Retinal pigment epithelial cell (primary cell): ENCODE measurements around the gene DQX1.

Experiments
- DNase-seq: peaks from one replicate; pipeline ENCODE4 v3.0.0-alpha.2; 2010; ENCODE audit warnings: low read depth
- H3K4me3 ChIP-seq: 2 replicates; pipeline ENCODE4 v1.5.1; 2011; ENCODE audit warnings: mild to moderate bottlenecking, low read length, control low read depth, moderate library complexity
- TF ChIP-seq, protein P1 (sequence below): conservative IDR thresholded peaks from 2 replicates; pipeline ENCODE4 v1.5.1; 2011; ENCODE audit warnings: low read depth, low read length, control low read depth, inconsistent platforms

DQX1 gene, protein sequence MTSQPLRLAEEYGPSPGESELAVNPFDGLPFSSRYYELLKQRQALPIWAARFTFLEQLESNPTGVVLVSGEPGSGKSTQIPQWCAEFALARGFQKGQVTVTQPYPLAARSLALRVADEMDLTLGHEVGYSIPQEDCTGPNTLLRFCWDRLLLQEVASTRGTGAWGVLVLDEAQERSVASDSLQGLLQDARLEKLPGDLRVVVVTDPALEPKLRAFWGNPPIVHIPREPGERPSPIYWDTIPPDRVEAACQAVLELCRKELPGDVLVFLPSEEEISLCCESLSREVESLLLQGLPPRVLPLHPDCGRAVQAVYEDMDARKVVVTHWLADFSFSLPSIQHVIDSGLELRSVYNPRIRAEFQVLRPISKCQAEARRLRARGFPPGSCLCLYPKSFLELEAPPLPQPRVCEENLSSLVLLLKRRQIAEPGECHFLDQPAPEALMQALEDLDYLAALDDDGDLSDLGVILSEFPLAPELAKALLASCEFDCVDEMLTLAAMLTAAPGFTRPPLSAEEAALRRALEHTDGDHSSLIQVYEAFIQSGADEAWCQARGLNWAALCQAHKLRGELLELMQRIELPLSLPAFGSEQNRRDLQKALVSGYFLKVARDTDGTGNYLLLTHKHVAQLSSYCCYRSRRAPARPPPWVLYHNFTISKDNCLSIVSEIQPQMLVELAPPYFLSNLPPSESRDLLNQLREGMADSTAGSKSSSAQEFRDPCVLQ

DNA sequence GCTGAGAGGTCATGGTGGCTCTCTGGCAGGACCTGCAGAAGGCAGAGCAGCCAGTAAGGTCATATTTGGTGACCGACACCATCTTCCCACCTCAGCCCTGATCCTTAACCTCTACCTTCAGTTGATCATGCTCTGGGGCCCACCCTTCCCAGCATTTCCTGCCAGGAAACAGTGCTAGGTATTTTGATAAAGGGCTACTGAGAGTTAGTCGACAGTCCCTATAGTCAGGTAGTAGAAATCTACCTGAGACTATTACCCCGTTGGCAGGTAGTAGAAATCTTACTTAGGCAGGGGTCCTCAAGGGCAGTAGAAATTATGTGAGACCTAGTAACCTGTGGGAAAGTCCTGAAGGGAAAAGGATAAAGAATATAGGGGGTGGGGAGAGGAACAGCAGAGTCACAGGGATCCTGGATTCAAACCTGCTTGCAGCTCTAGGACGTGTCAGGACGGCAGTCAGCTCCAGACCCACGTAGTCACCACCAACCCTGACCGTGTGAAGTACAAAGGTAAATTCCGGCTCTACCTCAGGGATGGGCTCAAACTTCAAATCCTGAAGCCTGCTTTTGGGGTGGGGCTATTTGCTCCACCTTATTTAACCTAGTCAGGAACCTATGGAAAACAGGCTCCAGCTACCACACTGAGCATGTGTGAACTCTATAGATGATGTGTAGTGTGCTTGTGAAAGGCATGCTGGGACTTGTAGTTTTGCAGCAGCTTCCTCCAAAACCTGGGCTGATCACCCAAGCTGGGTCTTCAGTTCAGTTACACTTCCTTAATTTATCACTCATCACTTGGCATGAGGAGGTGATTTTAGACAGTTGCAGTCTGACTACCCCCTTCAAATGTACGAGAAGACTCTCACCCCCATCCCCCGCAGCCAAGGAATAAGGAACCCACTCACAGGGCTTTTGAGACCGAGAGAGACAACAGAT lies at the start of gene DQX1:
DQX1 (minus strand) TSS at position 515 of the 932 bp plus-strand sequence; CDS start at position 13, 502 bp downstream.
- H3K4me3 ChIP-seq = no peak within 1 kb of the TSS
- no peak for DNase-seq
- TF ChIP-seq, protein P1, sequence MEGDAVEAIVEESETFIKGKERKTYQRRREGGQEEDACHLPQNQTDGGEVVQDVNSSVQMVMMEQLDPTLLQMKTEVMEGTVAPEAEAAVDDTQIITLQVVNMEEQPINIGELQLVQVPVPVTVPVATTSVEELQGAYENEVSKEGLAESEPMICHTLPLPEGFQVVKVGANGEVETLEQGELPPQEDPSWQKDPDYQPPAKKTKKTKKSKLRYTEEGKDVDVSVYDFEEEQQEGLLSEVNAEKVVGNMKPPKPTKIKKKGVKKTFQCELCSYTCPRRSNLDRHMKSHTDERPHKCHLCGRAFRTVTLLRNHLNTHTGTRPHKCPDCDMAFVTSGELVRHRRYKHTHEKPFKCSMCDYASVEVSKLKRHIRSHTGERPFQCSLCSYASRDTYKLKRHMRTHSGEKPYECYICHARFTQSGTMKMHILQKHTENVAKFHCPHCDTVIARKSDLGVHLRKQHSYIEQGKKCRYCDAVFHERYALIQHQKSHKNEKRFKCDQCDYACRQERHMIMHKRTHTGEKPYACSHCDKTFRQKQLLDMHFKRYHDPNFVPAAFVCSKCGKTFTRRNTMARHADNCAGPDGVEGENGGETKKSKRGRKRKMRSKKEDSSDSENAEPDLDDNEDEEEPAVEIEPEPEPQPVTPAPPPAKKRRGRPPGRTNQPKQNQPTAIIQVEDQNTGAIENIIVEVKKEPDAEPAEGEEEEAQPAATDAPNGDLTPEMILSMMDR = no peak

DNA sequence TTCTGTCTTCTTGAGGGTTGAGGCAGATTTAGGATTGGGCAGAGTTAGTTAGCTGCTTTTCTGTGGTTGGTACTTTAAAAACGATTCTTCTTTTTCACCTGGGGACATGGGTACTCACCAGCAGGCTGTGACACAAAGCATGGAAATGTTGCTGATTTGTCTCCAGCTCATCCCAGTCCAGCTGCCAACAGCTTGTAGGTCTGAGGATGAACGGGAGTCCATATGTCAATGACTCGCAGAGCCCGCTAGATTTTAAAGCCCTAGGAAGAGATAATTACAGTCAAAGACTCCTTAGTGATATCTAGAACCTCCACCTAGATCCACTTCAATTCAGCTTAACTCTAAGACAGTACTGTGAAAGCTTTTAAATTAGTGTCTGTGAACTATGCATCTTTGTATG lies 49.3 kb upstream of the DQX1 start:
- DNase-seq = no peak
- TF ChIP-seq, protein P1 = no peak
- no peak overlapping the region for H3K4me3 ChIP-seq

DNA sequence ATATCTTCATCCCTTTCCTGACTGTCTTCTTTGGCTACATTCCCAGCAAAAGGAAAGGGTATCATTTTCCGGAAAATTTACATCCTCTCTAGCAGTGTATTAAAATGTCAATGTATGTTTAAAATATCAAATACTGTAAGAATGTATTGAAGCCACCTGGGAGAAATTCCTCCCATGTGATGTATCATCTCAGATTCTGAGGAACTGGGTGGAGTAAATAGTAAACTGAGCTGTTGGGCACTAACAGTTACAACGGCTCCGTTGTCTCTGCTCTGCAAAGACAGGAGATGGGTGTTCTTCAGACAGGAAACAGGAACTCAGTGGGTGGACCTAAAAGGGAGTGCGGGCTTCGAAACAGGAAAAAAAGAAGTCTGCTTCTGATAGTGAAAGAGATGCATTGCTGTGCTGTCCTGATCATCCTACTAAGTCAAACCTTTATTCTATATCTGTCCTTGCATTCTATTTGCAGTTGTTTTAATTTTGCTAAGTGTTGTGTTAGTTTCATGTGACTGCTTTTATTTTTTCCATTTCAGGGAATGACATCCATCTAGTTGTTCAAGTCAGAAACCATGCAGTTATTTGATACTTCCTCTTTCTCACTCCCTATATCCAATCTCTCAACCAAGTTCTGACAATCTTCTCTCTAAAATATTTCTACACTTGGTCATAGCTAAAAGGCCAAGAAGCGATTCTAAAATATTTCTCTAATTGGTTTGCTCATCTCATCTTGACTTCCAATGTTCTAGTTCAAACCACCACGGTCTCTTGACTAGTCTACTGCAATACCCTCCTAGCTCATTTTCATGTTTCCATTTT lies 47.9 kb upstream of the DQX1 start:
- DNase-seq = no peak
- no peak overlapping the region for H3K4me3 ChIP-seq
- TF ChIP-seq, protein P1 = no peak

DNA sequence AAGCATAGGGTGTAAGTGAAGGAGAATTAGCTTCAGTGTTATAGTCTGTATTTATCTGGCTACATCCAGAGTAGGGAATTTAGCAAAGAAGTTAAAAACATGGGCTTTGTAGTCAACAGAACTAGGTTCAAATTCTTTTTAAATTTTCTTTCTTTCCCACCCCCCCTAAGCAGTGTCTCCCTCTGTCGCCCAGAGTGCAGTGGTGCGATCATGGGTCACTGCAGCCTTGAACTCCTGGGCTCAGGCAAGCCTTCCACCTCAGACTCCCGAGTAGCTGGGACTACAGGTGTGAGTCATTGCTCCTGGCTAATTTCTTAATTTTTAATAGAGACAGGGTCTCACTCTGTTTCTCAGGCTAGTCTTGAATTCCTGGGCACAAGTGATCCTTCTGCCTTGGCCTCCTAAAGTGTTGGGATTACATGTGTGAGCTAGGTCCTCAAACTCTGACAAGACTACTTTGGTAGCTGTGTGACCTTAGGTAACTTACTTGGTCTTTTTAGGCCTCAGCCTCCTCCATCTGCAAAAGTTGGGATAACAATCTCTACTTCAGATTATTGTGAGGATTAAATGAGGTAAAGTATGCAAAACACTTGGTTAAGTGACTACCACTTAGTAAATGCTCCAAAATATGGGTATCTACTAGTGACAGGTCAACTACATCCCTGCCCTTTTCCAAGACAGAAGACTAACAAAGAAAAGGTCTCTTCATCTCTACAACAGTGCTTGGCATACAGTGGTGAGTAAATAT lies 46.3 kb upstream of the DQX1 start:
- H3K4me3 ChIP-seq = no peak overlapping the region
- TF ChIP-seq, protein P1 = peak; percentile 20
- DNase-seq = no peak

DNA sequence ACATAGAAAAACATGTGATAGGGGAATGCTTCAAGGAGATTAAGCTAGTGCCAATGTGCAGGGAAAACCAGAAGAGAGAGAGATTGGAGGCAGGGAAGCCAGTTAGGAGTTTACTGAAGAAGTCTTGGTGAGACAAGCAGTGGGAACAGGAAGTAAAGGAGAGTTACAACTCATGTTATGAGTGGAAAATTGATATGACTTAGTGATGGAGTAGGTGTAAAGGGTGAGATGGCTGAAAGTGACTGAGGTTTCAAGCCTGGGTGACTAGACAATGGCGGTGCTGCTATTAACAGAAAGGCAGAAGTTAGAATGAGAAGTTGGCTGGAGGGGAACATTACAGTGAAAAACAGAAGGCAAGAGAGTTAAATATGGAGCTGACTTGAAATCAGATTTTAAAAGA lies 45.0 kb upstream of the DQX1 start:
- no peak for DNase-seq
- TF ChIP-seq, protein P1 = no peak
- H3K4me3 ChIP-seq = no peak overlapping the region
